ENCODE measurements around the gene PFDN1. TPM values are rescaled to one million over a fixed set of nuclear protein-coding genes. Genes with fewer than 3 reads are reported as not detected.

The PFDN1 gene
- total and polyA plus RNA-seq, 10 of the 15 experiments (the other 5 are each of a cell fraction or from before 2014, with no cell fraction given): 62.9 to 193 (median 102) TPM

- Histone ChIP-seq H3K36me3 (ENCODE audit: control insufficient read depth in 2 of 2, insufficient read depth in 2 of 2, low read length in 1 of 2) (peaks cover 0 to 2% of the 10 kb centered on the region in 2 experiments; a peak in 1 of 4 replicates), H4K20me1 (ENCODE audit: control insufficient read depth, insufficient read depth) (no peaks in the 10 kb centered on the region), H3K4me3 (no peak overlapping the region), H3K27ac (ENCODE audit: control insufficient read depth, insufficient read depth) (peak overlapping the region; percentile 37; the same call in 1 of the 2 replicates), H3K9ac (ENCODE audit: control insufficient read depth, insufficient read depth, low read length) (peak overlapping the region; percentile 20; the same call in 1 of the 2 replicates), H3K27me3 (replicated peaks in 1 of 2; ENCODE audit: control insufficient read depth in 2 of 2, insufficient read depth in 2 of 2, low read length in 1 of 2) (no peaks in the 10 kb centered on the region), H3K9me3 (replicated peaks; ENCODE audit: control insufficient read depth, insufficient read depth, low read length) (no peaks in the 10 kb centered on the region), H3K79me2 (ENCODE audit: control insufficient read depth, insufficient read depth, low read length) (peaks cover 11% of the 10 kb centered on the region), H2AFZ (ENCODE audit: control insufficient read depth, low read depth, low read length) (no peak overlapping the region), H3K4me2 (ENCODE audit: control insufficient read depth, insufficient read depth) (peak overlapping the region; percentile 61), H3K4me1 (ENCODE audit: control insufficient read depth, insufficient read depth, low read length) (peaks cover 15% of the 10 kb centered on the region)
- ChIA-PET CTCF (interaction anchor here (1.0 to 2.9 kb wide), 5 partner anchors 22 to 97 kb away, joined by 5 to 17 read pairs (median 5); partner anchors contain the start of gene HBEGF), SMC1A (ENCODE audit: uncharacterized antibody, unreplicated experiment) (interaction anchor here (2.0 kb wide), 1 partner anchor 21 kb away, joined by 6 read pairs; no protein-coding TSS in a partner anchor), RAD21 (ENCODE audit: unreplicated experiment) (interaction anchor here (0.8 to 1.6 kb wide), 2 partner anchors 14 to 86 kb away, joined by 3 to 5 read pairs; no protein-coding TSS in a partner anchor), POLR2A (interaction anchor here (0.6 kb wide), 1 partner anchor 28 kb away, joined by 3 read pairs; no protein-coding TSS in a partner anchor)
- intact Hi-C loops (cut with micrococcal nuclease; ENCODE audit: unreplicated experiment): no loop called here
- ATAC-seq (no peak; the same call in 2 of the 3 replicates), DNase-seq (ENCODE audit: low read depth, low spot score) (no peak), FAIRE-seq (no peak)
- BruUV-seq (replicated peaks): no TSS peak
- 44% methylated on average over 1 of the region's 1 CpG for WGBS (ENCODE audit: insufficient coverage, insufficient replicate concordance, low lambda C conversion rate, missing lambda C conversion rate)
- in situ Hi-C loops (cut with MboI): no loop called here
- TF ChIP-seq NKRF (conservative IDR thresholded peaks at IDR 0.05) (no peak), PML (IDR thresholded peaks at IDR 0.05; ENCODE audit: low read length) (no peak), CBFB (IDR thresholded peaks at IDR 0.05; ENCODE audit: low read depth) (no peak), CTCF (IDR thresholded peaks at IDR 0.05 in 2 of 3, conservative IDR thresholded peaks at IDR 0.05 in 1 of 3; ENCODE audit: control insufficient read depth in 2 of 3, extremely low read depth in 1 of 3, insufficient read depth in 1 of 3, low read depth in 3 of 3, low read length in 3 of 3) (no peak), MEF2B (IDR thresholded peaks at IDR 0.05; ENCODE audit: partially characterized antibody, poor library complexity, severe bottlenecking) (no peak), BACH1 (IDR thresholded peaks at IDR 0.05; ENCODE audit: borderline replicate concordance) (no peak), GABPA (IDR thresholded peaks at IDR 0.05; ENCODE audit: low read depth) (no peak), POLR2AphosphoS5 (IDR thresholded peaks at IDR 0.05; ENCODE audit: low read length) (no peak), CHD1 (IDR thresholded peaks at IDR 0.05; ENCODE audit: low read depth, low read length) (no peak), CHD4 (IDR thresholded peaks at IDR 0.05) (no peak)
Observed at GRCh38 chr5:140265845-140266244, 37.1 kb downstream of the PFDN1 start.
